ENCODE measurements around the gene RUNX2.
"Not testable (repeated sequence)": the region's sequence is repeated elsewhere in the genome, so short reads cannot be mapped to it uniquely, and the experiment has no call there.

The RUNX2 gene

DNA sequence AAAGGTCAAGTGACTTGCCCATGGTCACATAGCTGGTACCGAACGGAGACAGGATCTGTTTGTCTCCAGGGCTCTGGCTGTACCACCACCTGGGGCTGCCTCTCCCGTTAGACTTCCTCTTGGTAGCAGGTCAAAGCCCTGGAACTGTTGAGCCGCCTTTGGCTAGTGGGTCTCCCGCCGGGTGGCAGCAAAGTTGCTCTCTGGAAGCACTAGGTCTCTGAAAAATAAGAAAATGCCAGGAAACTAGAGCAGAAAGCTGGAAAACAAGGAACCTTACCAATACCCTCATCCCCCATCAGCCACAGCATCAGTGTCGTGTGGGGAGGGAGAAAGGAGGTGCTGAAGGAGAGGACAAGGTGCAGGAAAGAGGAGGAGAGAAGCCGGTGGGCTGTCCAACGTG is 340.6 kb downstream of the RUNX2 start:
- Histone ChIP-seq H4K20me1 (ENCODE audit: insufficient read depth) (no peaks in the 10 kb centered on the region), H3K4me3 (IDR thresholded peaks at IDR 0.05; ENCODE audit: insufficient read depth, low read depth, low read length) (no peak overlapping the region), H3K27ac (no peak overlapping the region), H3K4me1 (ENCODE audit: low read depth, poor library complexity, severe bottlenecking) (peaks cover 11% of the 10 kb centered on the region), H3K79me2 (ENCODE audit: insufficient read depth, low read depth) (no peaks in the 10 kb centered on the region), H3K27me3 (ENCODE audit: insufficient read depth, low read depth) (no peaks in the 10 kb centered on the region), H3K36me3 (ENCODE audit: insufficient read depth) (no peaks in the 10 kb centered on the region), H3K9ac (no peak overlapping the region), H2AFZ (ENCODE audit: low read depth) (no peak overlapping the region), H3K4me2 (no peak overlapping the region)
- TF ChIP-seq, protein P1, sequence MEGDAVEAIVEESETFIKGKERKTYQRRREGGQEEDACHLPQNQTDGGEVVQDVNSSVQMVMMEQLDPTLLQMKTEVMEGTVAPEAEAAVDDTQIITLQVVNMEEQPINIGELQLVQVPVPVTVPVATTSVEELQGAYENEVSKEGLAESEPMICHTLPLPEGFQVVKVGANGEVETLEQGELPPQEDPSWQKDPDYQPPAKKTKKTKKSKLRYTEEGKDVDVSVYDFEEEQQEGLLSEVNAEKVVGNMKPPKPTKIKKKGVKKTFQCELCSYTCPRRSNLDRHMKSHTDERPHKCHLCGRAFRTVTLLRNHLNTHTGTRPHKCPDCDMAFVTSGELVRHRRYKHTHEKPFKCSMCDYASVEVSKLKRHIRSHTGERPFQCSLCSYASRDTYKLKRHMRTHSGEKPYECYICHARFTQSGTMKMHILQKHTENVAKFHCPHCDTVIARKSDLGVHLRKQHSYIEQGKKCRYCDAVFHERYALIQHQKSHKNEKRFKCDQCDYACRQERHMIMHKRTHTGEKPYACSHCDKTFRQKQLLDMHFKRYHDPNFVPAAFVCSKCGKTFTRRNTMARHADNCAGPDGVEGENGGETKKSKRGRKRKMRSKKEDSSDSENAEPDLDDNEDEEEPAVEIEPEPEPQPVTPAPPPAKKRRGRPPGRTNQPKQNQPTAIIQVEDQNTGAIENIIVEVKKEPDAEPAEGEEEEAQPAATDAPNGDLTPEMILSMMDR (conservative IDR thresholded peaks at IDR 0.05; ENCODE audit: low read depth, low read length), result no peak

GRCh38 chr6:45673167-45673566 is 345.0 kb downstream of the RUNX2 start:
- H3K27ac ChIP-seq; H3K79me2 ChIP-seq (ENCODE audit: insufficient read depth, low read depth); H3K36me3 ChIP-seq (ENCODE audit: insufficient read depth); H3K4me3 ChIP-seq (IDR thresholded peaks at IDR 0.05; ENCODE audit: insufficient read depth, low read depth, low read length); H3K4me2 ChIP-seq; H3K27me3 ChIP-seq (ENCODE audit: insufficient read depth, low read depth); H4K20me1 ChIP-seq (ENCODE audit: insufficient read depth); H2AFZ ChIP-seq (ENCODE audit: low read depth); H3K9ac ChIP-seq: not testable (repeated sequence)
- peaks cover 23% of the 10 kb centered on the region for H3K4me1 ChIP-seq (ENCODE audit: low read depth, poor library complexity, severe bottlenecking)

DNA sequence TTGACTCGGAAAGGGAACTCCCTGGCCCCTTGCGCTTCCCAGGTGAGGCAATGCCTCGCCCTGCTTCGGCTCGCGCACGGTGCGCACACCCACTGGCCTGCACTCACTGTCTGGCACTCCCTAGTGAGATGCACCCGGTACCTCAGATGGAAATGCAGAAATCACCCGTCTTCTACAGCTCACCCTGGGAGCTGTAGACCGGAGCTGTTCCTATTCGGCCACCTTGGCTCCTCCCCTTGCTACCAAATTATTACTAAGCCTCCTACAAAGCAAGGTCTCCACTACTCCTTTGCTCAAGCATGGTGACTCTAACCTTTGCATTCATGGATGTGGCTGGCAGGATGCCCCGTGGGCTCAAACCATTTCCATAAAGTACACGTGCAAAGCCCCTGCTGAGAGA is 347.0 kb downstream of the RUNX2 start:
- H3K4me3 ChIP-seq (IDR thresholded peaks at IDR 0.05; ENCODE audit: insufficient read depth, low read depth, low read length), result not testable (repeated sequence)

GRCh38 chr6:45675634-45676033 is 347.5 kb downstream of the RUNX2 start:
- Histone ChIP-seq H3K4me2 (no peak overlapping the region), H3K4me3 (IDR thresholded peaks at IDR 0.05; ENCODE audit: insufficient read depth, low read depth, low read length) (no peak overlapping the region), H3K27ac (no peak overlapping the region), H3K4me1 (ENCODE audit: low read depth, poor library complexity, severe bottlenecking) (peaks cover 48% of the 10 kb centered on the region), H3K36me3 (ENCODE audit: insufficient read depth) (no peaks in the 10 kb centered on the region), H3K27me3 (ENCODE audit: insufficient read depth, low read depth) (no peaks in the 10 kb centered on the region), H3K9ac (no peak overlapping the region), H3K79me2 (ENCODE audit: insufficient read depth, low read depth) (no peaks in the 10 kb centered on the region), H2AFZ (ENCODE audit: low read depth) (no peak overlapping the region), H4K20me1 (ENCODE audit: insufficient read depth) (no peaks in the 10 kb centered on the region)
- TF ChIP-seq, protein P1 (conservative IDR thresholded peaks at IDR 0.05; ENCODE audit: low read depth, low read length), result no peak

More for the DNA sequence above, 347.0 kb downstream of the RUNX2 start:
- H3K27me3 ChIP-seq (ENCODE audit: insufficient read depth, low read depth); H3K79me2 ChIP-seq (ENCODE audit: insufficient read depth, low read depth); H4K20me1 ChIP-seq (ENCODE audit: insufficient read depth); H3K9ac ChIP-seq; H3K4me2 ChIP-seq; H3K36me3 ChIP-seq (ENCODE audit: insufficient read depth); H2AFZ ChIP-seq (ENCODE audit: low read depth); H3K27ac ChIP-seq: not testable (repeated sequence)
- H3K4me1 ChIP-seq (ENCODE audit: low read depth, poor library complexity, severe bottlenecking), result peaks cover 43% of the 10 kb centered on the region

DNA sequence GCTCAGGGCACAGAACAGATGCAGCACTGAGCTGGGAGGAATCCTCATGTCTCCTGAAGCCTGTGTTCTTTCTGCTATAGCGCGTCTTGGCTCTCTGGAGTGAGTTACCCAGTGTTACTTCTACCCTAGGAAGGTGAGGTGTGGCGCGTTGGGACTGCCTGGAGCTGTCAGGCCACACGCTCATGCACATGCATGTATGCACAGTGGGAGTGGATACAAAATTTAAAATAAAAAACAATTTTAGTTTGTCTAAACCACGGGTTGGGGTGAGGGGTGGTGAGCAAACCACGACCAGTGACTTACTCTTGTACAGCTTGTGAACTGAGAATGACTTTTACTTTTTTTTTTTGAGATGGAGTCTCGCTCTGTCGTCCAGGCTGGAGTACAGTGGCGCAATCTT is 348.2 kb downstream of the RUNX2 start:
- Histone ChIP-seq H3K4me1 (ENCODE audit: low read depth, poor library complexity, severe bottlenecking) (peaks cover 55% of the 10 kb centered on the region), H3K79me2 (ENCODE audit: insufficient read depth, low read depth) (no peaks in the 10 kb centered on the region), H4K20me1 (ENCODE audit: insufficient read depth) (no peaks in the 10 kb centered on the region), H3K4me2 (peak overlapping the region; percentile 74; the same call in 1 of the 2 replicates), H3K9ac (no peak overlapping the region), H3K4me3 (IDR thresholded peaks at IDR 0.05; ENCODE audit: insufficient read depth, low read depth, low read length) (no peak overlapping the region), H3K27me3 (ENCODE audit: insufficient read depth, low read depth) (no peaks in the 10 kb centered on the region), H2AFZ (ENCODE audit: low read depth) (no peak overlapping the region), H3K27ac (no peak overlapping the region), H3K36me3 (ENCODE audit: insufficient read depth) (no peaks in the 10 kb centered on the region)
- TF ChIP-seq, protein P1 (conservative IDR thresholded peaks at IDR 0.05; ENCODE audit: low read depth, low read length), result no peak
